GM18505 (cell line): Measurements from ENCODE around the gene CHURC1.
A peak's percentile ranks its signal among the peaks of the same experiment; 100 is the strongest.

Source experiments
- ATAC-seq: cut with Tn5 transposase; IDR thresholded peaks from one replicate; pipeline ENCODE4 v1.9.1; 2021; ENCODE audit not compliant: unreplicated experiment
- POLR2A ChIP-seq: IDR thresholded peaks from 4 replicates; pipeline ENCODE4 v1.6.1; 2011; ENCODE audit warnings: borderline replicate concordance; ENCODE audit not compliant: insufficient read depth, insufficient read length; ENCODE audit errors: extremely low read depth

CHURC1 gene

GRCh38 chr14:64920465-64920864 lies 6.2 kb downstream of the CHURC1 start:
- no peak for ATAC-seq

GRCh38 chr14:64923015-64923414 lies 8.8 kb downstream of the CHURC1 start:
- no peak for TF ChIP-seq POLR2A
- ATAC-seq: no peak

More at GRCh38 chr14:64920465-64920864, 6.2 kb downstream of the CHURC1 start:
- TF ChIP-seq POLR2A: no peak

- ATAC-seq: no peak
- TF ChIP-seq POLR2A: no peak
These were observed 12.2 kb downstream of the CHURC1 start for GRCh38 chr14:64926398-64926995.

GRCh38 chr14:64927031-64927430 lies 12.8 kb downstream of the CHURC1 start:
- TF ChIP-seq POLR2A: no peak
- no peak for ATAC-seq

GRCh38 chr14:64928239-64929013 lies 14.2 kb downstream of the CHURC1 start:
- peak; percentile 74 for ATAC-seq

GRCh38 chr14:64929014-64929359 lies 14.7 kb downstream of the CHURC1 start:
- ATAC-seq: no peak
- no peak for TF ChIP-seq POLR2A

More at GRCh38 chr14:64928239-64929013, 14.2 kb downstream of the CHURC1 start:
- TF ChIP-seq POLR2A: no peak

- TF ChIP-seq POLR2A: no peak
- no peak for ATAC-seq
These were observed 16.0 kb downstream of the CHURC1 start for GRCh38 chr14:64930085-64930843.

GRCh38 chr14:64931123-64931522 lies 16.9 kb downstream of the CHURC1 start:
- no peak for TF ChIP-seq POLR2A
- no peak for ATAC-seq

- no peak for ATAC-seq
- TF ChIP-seq POLR2A: no peak
These were observed 18.0 kb downstream of the CHURC1 start for GRCh38 chr14:64932231-64932630.

GRCh38 chr14:64934338-64934929 lies 20.2 kb downstream of the CHURC1 start:
- no peak for TF ChIP-seq POLR2A
- no peak for ATAC-seq

- no peak for TF ChIP-seq POLR2A
These were observed 21.3 kb downstream of the CHURC1 start for GRCh38 chr14:64935508-64935907.

GRCh38 chr14:64937171-64937820 lies 23.0 kb downstream of the CHURC1 start:
- ATAC-seq: no peak
- no peak for TF ChIP-seq POLR2A

More at GRCh38 chr14:64935508-64935907, 21.3 kb downstream of the CHURC1 start:
- no peak for ATAC-seq

- ATAC-seq: no peak
- no peak for TF ChIP-seq POLR2A
These were observed 23.6 kb downstream of the CHURC1 start for GRCh38 chr14:64937821-64938193.
